Calu3 (cell line): Measurements from ENCODE around the gene VPS13D. TPM values are rescaled to one million over a fixed set of nuclear protein-coding genes. Genes with fewer than 3 reads are reported as not detected.
A peak's percentile ranks its signal among the peaks of the same experiment; 100 is the strongest.

ENCODE experiments used
- BruUV-seq: library from RNA; stranded (reverse); fragments of 400-500 nt; replicated peaks from 2 replicates; lab custom pipeline; 2021; lab: Mats Ljungman, UMichigan
- CTCF ChIA-PET: fragments of 300-600 bp; sonication (Branson Sonifier 250); formaldehyde crosslinking; loops from one replicate; lab custom pipeline; 2022; ENCODE audit warnings: antibody characterized with exemption; lab: Charles Lee
- DNase-seq: peaks from one replicate; pipeline ENCODE4 v3.0.0; 2022
- H3K27ac Mint-ChIP-seq: one replicate; pipeline ENCODE4 v1.8.0; 2022; ENCODE audit warnings: mixed read lengths; ENCODE audit not compliant: unreplicated experiment
- H3K27me3 Mint-ChIP-seq: one replicate; pipeline ENCODE4 v1.8.0; 2022; ENCODE audit warnings: mixed read lengths; ENCODE audit not compliant: unreplicated experiment
- H3K36me3 Mint-ChIP-seq: one replicate; pipeline ENCODE4 v1.8.0; 2022; ENCODE audit warnings: mild to moderate bottlenecking, moderate library complexity, mixed read lengths; ENCODE audit not compliant: insufficient read depth, unreplicated experiment
- H3K4me1 Mint-ChIP-seq: one replicate; pipeline ENCODE4 v1.8.0; 2022; ENCODE audit warnings: mild to moderate bottlenecking, low read depth, mixed read lengths; ENCODE audit not compliant: unreplicated experiment
- H3K4me3 Mint-ChIP-seq: one replicate; pipeline ENCODE4 v1.8.0; 2022; ENCODE audit warnings: mild to moderate bottlenecking, low read depth, moderate library complexity, mixed read lengths; ENCODE audit not compliant: unreplicated experiment
- H3K9me3 Mint-ChIP-seq: one replicate; pipeline ENCODE4 v1.8.0; 2022; ENCODE audit warnings: low read depth, mixed read lengths; ENCODE audit not compliant: unreplicated experiment
- CTCF ChIP-seq: fragments of 200-600 bp; IDR thresholded peaks from one replicate; pipeline ENCODE4 v1.8.0; 2022; ENCODE audit warnings: antibody characterized with exemption; ENCODE audit not compliant: unreplicated experiment
- intact Hi-C: fragments of 100-400 bp; cut with micrococcal nuclease; formaldehyde crosslinking; loops from one replicate; pipeline ENCODE4 v1.10.0; 2022; ENCODE audit not compliant: unreplicated experiment
- total RNA-seq: library from RNA; stranded (reverse); gene quantifications from 2 replicates; pipeline ENCODE4 v1.2.3, GENCODE V29; 2022

The VPS13D gene
- total RNA-seq, 1 experiment from 2014 or later, result 30.6 TPM

- CTCF ChIA-PET, result interaction anchor here (1.0 kb wide), 1 partner anchor 55 kb away, joined by 4 read pairs; no protein-coding TSS in a partner anchor
- Mint-ChIP-seq H3K27ac (peak overlapping the region; percentile 15), H3K27me3 (no peaks in the 10 kb centered on the region)
Observed at GRCh38 chr1:12539320-12539704, 309.5 kb downstream of the VPS13D start.

GRCh38 chr1:12539705-12540579, 310.1 kb downstream of the VPS13D start:
- CTCF ChIA-PET, result interaction anchor here (0.5 to 1.0 kb wide), 2 partner anchors 55 to 80 kb away, joined by 4 read pairs; no protein-coding TSS in a partner anchor
- no peak for TF ChIP-seq CTCF
- H3K27ac Mint-ChIP-seq, result peak overlapping the region; percentile 15
- intact Hi-C loops, result loop anchor here (2.0 to 10.0 kb wide), 5 partner anchors 57 to 225 kb away; partner anchors contain the start of gene DHRS3
- peak; percentile 78 for DNase-seq
- H3K4me1 Mint-ChIP-seq, result peaks cover 47% of the 10 kb centered on the region
- peaks cover 14% of the 10 kb centered on the region for H3K36me3 Mint-ChIP-seq
- BruUV-seq, result no TSS peak
- peaks cover 11% of the 10 kb centered on the region for H3K9me3 Mint-ChIP-seq
- no peak overlapping the region for H3K4me3 Mint-ChIP-seq
- no peaks in the 10 kb centered on the region for H3K27me3 Mint-ChIP-seq

More at GRCh38 chr1:12539320-12539704, 309.5 kb downstream of the VPS13D start:
- Mint-ChIP-seq H3K36me3 (peaks cover 8% of the 10 kb centered on the region), H3K4me3 (no peak overlapping the region), H3K9me3 (peaks cover 11% of the 10 kb centered on the region), H3K4me1 (peaks cover 41% of the 10 kb centered on the region)
- intact Hi-C loops, result no loop called here
- DNase-seq, result no peak
- no peak for TF ChIP-seq CTCF
- BruUV-seq, result no TSS peak

GRCh38 chr1:12540580-12541273, 310.9 kb downstream of the VPS13D start:
- DNase-seq, result no peak
- intact Hi-C loops, result loop anchor here (2.0 to 10.0 kb wide), 5 partner anchors 56 to 226 kb away; partner anchors contain the start of gene DHRS3
- H3K27me3 Mint-ChIP-seq, result no peaks in the 10 kb centered on the region
- H3K4me3 Mint-ChIP-seq, result no peak overlapping the region
- peaks cover 47% of the 10 kb centered on the region for H3K4me1 Mint-ChIP-seq
- no peak for TF ChIP-seq CTCF
- CTCF ChIA-PET, result interaction anchor here (0.5 kb wide), 1 partner anchor 81 kb away, joined by 4 read pairs; no protein-coding TSS in a partner anchor
- no peak overlapping the region for H3K27ac Mint-ChIP-seq
- no TSS peak for BruUV-seq
- peaks cover 17% of the 10 kb centered on the region for H3K36me3 Mint-ChIP-seq
- H3K9me3 Mint-ChIP-seq, result peaks cover 9% of the 10 kb centered on the region
